Effector memory CD8-positive, alpha-beta T cell (primary cell): ENCODE data around the gene DRAXIN.
A peak's percentile ranks its signal among the peaks of the same experiment; 100 is the strongest.

Source experiments
- ATAC-seq: fragments of 150-1000 bp; cut with Tn5 transposase; replicated peaks from 2 replicates; pipeline ENCODE4 v1.10.0; 2021; ENCODE audit warnings: mild to moderate bottlenecking, moderate library complexity
- DNase-seq, 3 experiments: peaks; one replicate each; pipeline ENCODE4 v3.0.0; 2021
- H3K27ac Mint-ChIP-seq, 2 donors: one replicate each; pipeline ENCODE4 v1.8.0; 2022; ENCODE audit warnings: mild to moderate bottlenecking in 2 of 2, mixed read lengths in 2 of 2, moderate library complexity in 2 of 2
- H3K27me3 Mint-ChIP-seq, 2 donors: one replicate each; pipeline ENCODE4 v1.8.0; 2022; ENCODE audit warnings: mixed read lengths in 2 of 2
- H3K36me3 Mint-ChIP-seq: one replicate; pipeline ENCODE4 v1.8.0; 2022; ENCODE audit warnings: mild to moderate bottlenecking, moderate library complexity, mixed read lengths; ENCODE audit not compliant: insufficient read depth
- H3K4me1 Mint-ChIP-seq, 2 donors: one replicate each; pipeline ENCODE4 v1.8.0; 2022; ENCODE audit warnings: low read depth in 2 of 2, mixed read lengths in 2 of 2
- H3K4me3 Mint-ChIP-seq, 2 donors: one replicate each; pipeline ENCODE4 v1.8.0; 2022; ENCODE audit warnings: mild to moderate bottlenecking in 2 of 2, mixed read lengths in 2 of 2, moderate library complexity in 2 of 2
- H3K9me3 Mint-ChIP-seq, 2 donors: one replicate each; pipeline ENCODE4 v1.8.0; 2022; ENCODE audit warnings: mixed read lengths in 2 of 2

DRAXIN gene

DNA sequence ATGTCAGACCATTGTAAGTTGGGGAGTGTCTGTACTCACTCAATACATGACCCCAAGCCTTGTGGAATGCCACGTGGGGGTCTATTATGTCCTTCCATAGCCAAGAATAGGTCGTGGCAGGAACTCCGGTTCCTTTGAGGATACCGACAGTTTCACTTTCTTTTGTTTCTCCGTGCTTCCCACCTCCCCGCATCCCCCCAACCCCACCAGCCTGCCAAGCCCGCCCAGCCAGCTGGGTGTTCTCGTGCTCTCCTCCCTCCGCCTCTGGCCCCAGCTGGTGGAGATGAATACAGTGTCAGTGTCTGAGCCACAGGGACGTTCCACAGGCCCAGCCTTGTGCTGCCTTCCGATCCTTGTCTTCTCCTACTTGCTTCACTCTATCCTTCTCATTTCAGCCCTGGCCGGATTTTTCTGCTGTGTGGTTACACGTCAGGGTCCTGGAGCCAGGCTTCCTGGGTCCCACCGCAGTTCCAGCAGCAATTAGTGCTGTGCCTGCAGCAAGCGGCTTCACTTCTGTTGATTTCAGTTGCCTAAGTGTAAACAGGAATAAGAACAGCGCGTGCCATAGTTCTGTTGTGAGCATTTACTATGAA lies 40.3 kb downstream of the DRAXIN start:
- no peak for DNase-seq
- H3K9me3 Mint-ChIP-seq, result no peaks in the 10 kb centered on the region
- peak overlapping the region; percentile 84 to 91 for H3K4me3 Mint-ChIP-seq
- H3K4me1 Mint-ChIP-seq, result peaks cover 33% of the 10 kb centered on the region in 2 donors
- H3K36me3 Mint-ChIP-seq, result peaks cover 11% of the 10 kb centered on the region
- H3K27me3 Mint-ChIP-seq, result no peaks in the 10 kb centered on the region
- H3K27ac Mint-ChIP-seq, result peak overlapping the region; percentile 51 to 62
- ATAC-seq, result no peak

DNA sequence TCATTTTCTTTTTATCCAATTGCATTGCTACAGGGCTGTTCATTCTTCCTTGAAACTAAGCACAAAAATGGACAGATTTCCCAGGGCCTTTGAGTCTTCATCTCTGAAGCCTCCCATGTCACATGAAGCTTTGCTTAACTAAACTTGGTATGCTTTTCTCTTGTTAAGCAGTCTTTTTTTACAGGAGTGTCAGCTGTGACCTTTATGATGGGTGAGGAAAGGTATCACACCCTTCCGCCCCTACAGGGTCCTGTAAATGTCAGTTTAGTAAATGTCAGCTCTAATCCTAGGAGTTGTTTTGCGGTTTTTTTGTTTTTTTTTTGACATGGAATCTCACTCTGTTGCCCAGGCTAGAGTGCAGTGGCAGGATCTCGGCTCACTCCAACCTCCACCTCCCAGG lies 41.8 kb downstream of the DRAXIN start:
- Mint-ChIP-seq H3K4me3 (peak overlapping the region in 1 of 2 donors; percentile 25), H3K36me3 (peaks cover 12% of the 10 kb centered on the region), H3K27me3 (no peaks in the 10 kb centered on the region), H3K9me3 (no peaks in the 10 kb centered on the region), H3K4me1 (peaks cover 48% of the 10 kb centered on the region in 2 donors), H3K27ac (no peak overlapping the region)
- DNase-seq (no peak), ATAC-seq (no peak)

DNA sequence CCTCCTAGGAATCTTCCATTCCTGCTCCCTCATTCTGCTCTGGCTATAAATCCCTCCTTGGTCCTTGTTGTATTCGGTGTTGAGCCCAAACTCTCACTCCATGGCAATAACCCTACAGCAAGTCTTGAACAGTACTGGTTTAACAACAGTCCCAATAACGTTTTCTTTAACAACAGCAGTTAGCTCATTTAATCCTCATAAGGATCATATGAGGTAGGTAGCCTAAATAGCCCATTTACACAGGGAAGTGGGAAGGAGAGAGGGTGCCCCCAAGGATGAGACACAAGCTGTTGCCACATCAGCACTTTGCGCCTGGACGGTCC lies 44.0 kb downstream of the DRAXIN start:
- Mint-ChIP-seq H3K36me3 (peaks cover 12% of the 10 kb centered on the region), H3K9me3 (no peaks in the 10 kb centered on the region), H3K27me3 (no peaks in the 10 kb centered on the region), H3K27ac (peak overlapping the region; percentile 95 to 97), H3K4me3 (peak overlapping the region; percentile 97), H3K4me1 (peaks cover 53 to 55% of the 10 kb centered on the region in 2 donors)
- peak; percentile 1 for ATAC-seq
- DNase-seq, result no peak

DNA sequence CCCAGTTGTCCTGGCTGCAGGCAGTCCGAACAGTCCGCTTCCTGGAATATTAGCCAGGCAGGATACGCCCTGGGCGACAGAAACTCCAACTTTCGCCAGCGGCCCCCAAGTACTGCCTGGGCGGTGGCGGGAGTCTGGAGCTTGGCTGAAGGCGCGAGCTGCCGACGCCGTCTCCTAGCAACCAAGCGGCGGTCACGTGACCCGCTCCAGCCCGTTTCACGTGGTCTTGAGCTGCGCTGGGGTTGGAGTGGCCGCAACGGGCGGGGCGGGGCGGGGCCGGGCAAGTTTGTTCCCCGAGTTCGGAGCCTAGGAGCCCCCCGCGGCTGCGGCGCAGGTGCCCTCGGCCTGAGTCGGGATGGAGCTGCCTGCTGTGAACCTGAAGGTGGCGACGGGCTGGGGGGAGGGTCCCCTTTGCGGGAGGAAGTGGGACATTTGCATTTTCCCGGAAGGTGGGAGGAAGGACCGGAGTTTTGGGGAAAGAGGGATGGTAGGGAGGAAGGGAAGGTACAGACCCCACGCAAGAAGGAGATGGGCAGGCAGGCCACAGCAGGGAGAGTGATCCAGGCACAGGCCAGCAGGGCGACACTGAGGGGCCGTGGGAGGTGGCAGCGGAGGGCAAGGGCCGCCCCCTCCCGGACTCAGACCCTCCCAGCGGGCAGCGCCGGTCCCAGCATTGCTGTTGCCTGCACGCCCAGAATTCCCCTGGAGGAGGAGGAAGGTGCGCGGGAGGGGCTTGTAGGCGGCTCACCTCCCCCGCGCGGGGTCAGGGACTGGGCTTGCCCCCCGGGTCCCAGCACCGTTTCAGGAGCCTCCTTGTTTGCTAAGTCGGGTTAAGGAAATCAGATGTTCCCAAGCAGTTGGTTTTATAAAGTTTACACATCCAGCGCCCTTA lies 44.6 kb downstream of the DRAXIN start, which contains the start of gene AGTRAP:
AGTRAP (plus strand) TSS at position 283 of the 892 bp plus-strand sequence; CDS start at position 356, 73 bp downstream.
- Mint-ChIP-seq H3K27me3 (no peaks in the 10 kb centered on the region), H3K4me1 (peaks cover 57 to 60% of the 10 kb centered on the region in 2 donors), H3K9me3 (no peaks in the 10 kb centered on the region), H3K4me3 (peak within 1 kb of the TSS; percentile 97), H3K27ac (peak within 1 kb of the TSS; percentile 95 to 97), H3K36me3 (peaks cover 16% of the 10 kb centered on the region)
- ATAC-seq (peak; percentile 74), DNase-seq (peak; percentile 77 to 83 (median 81))

DNA sequence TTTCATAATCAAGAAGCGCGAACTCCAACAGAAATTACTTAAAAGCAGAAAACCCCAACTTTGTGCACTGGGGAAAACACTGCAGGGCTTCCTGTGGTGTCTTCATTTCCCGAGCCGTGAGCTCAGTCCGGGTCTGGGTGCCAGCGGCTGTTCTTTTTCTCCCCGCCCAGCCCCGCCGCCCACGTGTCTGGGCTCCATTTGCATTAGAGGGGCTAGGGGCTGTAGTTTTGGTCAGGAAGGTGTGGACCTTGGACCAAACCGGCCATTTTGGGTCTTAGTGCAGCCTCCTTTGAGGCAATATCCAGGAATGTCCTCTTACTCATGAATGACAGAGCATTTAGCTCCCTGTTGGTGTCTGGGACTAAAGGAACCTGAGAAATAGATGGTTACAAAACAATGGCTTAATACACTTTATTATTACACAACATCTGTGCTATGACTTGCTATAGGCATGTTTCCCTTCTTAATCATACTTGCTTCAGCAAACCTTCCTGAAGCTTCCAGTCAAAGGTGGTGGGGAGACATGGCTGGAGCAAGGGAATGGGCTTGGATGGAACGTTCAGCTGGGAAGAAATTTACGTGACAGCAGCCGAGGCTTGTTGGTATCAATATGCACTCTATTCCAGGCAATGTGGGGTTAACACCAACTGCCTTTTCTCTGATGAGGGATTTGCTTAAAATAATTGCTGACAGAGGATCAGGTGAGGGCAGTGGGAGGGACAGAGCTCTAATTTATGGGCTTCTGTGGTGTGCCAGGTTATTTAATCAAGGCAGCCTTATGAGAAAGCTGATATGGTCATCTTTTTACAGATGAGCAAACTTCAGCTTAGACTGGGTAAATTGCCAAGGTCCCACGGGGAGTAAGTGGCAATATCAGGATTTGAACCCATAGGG lies 45.5 kb downstream of the DRAXIN start:
- H3K9me3 Mint-ChIP-seq, result no peaks in the 10 kb centered on the region
- peak overlapping the region; percentile 97 for H3K4me3 Mint-ChIP-seq
- DNase-seq, result peak in 2 of 3 experiments; percentile 27 to 35
- H3K27ac Mint-ChIP-seq, result peak overlapping the region; percentile 95 to 97
- peak; percentile 69 for ATAC-seq
- H3K4me1 Mint-ChIP-seq, result peaks cover 60 to 62% of the 10 kb centered on the region in 2 donors
- no peaks in the 10 kb centered on the region for H3K27me3 Mint-ChIP-seq
- H3K36me3 Mint-ChIP-seq, result peaks cover 14% of the 10 kb centered on the region

DNA sequence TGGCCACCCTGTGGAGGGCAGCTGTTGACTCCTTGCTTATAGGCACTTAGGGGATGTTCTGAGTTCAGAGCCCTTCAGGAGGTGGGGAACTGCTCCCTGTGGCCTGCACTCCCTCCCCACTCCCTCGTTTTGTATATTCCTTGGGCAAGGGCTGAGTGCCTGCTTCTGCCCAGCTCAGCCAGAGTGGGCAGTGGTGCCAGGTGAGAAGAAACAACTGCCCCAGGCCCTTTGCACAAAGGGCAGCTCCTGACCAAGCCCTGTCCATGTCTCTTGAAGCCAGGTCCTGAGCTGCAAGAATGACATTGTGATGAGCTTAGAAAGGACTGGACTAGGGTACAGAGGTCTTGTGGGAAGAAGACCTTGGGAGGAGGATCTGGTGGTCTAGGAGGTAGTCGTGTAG lies 46.6 kb downstream of the DRAXIN start:
- peak overlapping the region; percentile 97 for H3K4me3 Mint-ChIP-seq
- peaks cover 69 to 70% of the 10 kb centered on the region in 2 donors for H3K4me1 Mint-ChIP-seq
- ATAC-seq, result no peak
- H3K27me3 Mint-ChIP-seq, result no peaks in the 10 kb centered on the region
- H3K36me3 Mint-ChIP-seq, result peaks cover 16% of the 10 kb centered on the region
- H3K27ac Mint-ChIP-seq, result peak overlapping the region in 1 of 2 donors; percentile 16
- H3K9me3 Mint-ChIP-seq, result no peaks in the 10 kb centered on the region
- no peak for DNase-seq

DNA sequence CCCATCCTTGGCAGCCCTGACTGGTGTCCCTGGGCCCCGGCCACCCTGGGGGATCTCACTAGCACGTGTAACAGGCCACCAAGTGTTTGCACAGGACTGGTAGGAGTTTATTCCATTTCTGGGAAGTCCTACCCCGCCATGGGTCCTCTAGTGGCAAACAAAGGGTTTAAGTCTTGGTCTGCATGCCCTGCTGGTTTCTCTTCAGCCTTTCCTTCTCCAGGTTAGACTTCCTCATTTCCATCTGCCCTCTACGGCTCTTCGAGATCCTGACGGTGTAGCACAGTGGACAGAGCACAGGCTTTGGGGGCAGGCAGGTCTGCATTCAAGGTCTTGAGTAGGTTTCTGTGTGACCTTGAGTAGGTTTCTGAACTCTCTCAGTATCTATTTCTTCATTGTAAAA lies 47.3 kb downstream of the DRAXIN start:
- no peaks in the 10 kb centered on the region for H3K9me3 Mint-ChIP-seq
- peak overlapping the region in 1 of 2 donors; percentile 21 for H3K4me3 Mint-ChIP-seq
- peaks cover 16% of the 10 kb centered on the region for H3K36me3 Mint-ChIP-seq
- DNase-seq (no peak), ATAC-seq (no peak)
- H3K4me1 Mint-ChIP-seq, result peaks cover 69 to 70% of the 10 kb centered on the region in 2 donors
- H3K27me3 Mint-ChIP-seq, result no peaks in the 10 kb centered on the region
- peak overlapping the region; percentile 32 to 72 for H3K27ac Mint-ChIP-seq

DNA sequence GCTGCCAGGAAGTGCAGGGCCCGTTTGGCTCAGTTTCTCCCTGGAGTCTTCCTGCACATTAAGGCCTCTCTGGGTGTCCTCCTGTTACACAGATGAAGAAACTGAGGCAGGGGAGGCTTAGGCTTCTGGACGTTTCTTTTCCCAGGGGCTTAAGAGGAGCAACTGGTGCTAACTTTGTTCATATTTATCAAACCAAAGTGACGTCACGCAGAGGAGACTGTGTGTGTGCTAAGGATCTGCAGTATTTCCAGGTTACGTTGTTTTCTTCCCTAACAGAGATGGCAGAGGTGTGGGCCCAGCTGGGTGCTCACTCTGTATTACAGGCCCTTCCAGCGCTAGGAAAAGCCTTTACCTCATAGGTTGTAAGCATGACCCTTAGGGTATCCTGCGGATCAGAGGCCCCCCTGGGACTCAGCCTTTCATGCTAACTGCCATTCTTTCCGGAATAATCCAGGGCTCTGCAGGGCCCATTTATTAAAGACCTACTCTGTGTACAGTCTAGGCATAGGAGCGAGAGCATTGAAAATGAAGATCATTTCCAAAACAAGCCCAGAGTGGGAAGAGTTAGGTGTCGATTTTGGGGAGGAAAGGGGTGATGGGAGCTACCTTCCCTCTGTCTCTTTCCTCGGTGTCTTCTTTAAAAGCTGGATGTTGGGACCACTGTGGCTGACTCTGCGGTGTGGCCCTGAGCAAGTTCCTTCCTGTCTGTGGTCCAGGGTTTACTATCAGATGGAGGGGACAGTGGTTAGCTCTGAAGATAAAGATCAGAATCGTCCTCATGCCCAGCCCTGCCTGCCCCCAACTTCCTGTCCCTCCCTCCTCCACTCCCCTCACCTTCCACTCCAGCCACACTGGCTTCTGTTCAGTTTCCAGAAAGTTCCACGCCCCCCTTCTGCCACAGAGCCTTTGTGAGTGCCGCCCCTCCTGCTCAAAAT lies 49.0 kb downstream of the DRAXIN start:
- Mint-ChIP-seq H3K4me1 (peaks cover 69 to 70% of the 10 kb centered on the region in 2 donors), H3K9me3 (no peaks in the 10 kb centered on the region), H3K27ac (peak overlapping the region; percentile 81 to 92), H3K4me3 (peak overlapping the region; percentile 78 to 85), H3K27me3 (no peaks in the 10 kb centered on the region), H3K36me3 (peaks cover 16% of the 10 kb centered on the region)
- peak in 2 of 3 experiments; percentile 23 to 32 for DNase-seq
- ATAC-seq, result peak; percentile 61

DNA sequence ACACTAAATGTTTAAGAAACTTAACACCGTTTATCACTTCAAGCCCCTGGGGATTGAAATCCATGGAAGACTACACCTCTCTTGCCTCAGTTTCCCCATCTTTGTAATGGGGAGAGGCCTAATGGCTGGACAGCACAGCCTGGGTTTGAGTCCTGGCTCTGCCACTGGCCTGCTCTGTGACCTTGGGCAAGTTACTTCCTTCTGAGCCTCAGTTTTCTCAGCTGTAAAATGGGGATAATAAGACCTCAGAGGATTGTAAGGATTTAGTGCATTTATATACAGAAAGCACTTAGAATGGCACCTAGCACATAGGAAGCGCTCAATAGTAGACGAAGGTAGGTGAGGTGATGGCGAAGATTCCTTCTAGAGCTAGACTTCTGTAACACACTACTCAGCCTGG lies 50.0 kb downstream of the DRAXIN start:
- no peak for DNase-seq
- H3K4me1 Mint-ChIP-seq, result peaks cover 66 to 69% of the 10 kb centered on the region in 2 donors
- H3K36me3 Mint-ChIP-seq, result peaks cover 11% of the 10 kb centered on the region
- no peak for ATAC-seq
- no peaks in the 10 kb centered on the region for H3K27me3 Mint-ChIP-seq
- no peaks in the 10 kb centered on the region for H3K9me3 Mint-ChIP-seq
- peak overlapping the region; percentile 78 to 85 for H3K4me3 Mint-ChIP-seq
- H3K27ac Mint-ChIP-seq, result peak overlapping the region; percentile 81 to 92

DNA sequence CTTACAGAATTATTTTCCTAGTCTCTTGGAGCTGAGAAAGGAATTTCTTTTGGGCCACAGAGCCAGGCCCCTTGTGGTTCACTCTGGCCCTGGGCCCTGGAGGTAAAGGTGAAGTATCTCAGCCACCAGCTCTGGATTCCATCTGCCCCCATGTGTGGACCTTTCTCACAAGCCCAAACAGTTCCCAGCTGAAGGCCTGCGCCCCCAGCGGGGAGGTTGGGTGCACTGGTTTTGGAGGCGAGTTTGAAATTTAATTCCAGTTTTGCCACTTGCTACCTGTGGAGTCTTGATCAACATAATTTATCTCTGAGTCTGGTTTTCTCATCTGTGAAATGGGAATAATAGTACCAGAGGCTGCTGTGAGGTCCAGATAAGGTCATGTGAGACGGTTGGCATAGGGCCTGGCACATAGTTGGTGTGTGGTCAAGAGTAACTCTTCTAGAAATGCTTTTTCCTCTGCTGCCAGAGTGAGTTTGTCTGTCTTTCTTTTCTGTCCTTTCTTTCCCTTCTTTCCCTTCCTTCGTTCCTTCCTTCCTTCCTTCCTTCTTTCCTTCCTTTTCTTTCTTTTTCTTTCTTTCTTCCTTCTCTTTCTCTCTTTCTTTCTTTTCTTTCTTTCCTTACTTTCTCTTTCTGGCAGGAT lies 50.5 kb downstream of the DRAXIN start:
- ATAC-seq (no peak), DNase-seq (no peak)
- peaks cover 65 to 72% of the 10 kb centered on the region in 2 donors for H3K4me1 Mint-ChIP-seq
- peak overlapping the region in 1 of 2 donors; percentile 92 for H3K27ac Mint-ChIP-seq
- peaks cover 14% of the 10 kb centered on the region for H3K36me3 Mint-ChIP-seq
- H3K4me3 Mint-ChIP-seq, result peak overlapping the region; percentile 78 to 85
- H3K27me3 Mint-ChIP-seq, result no peaks in the 10 kb centered on the region
- no peaks in the 10 kb centered on the region for H3K9me3 Mint-ChIP-seq

DNA sequence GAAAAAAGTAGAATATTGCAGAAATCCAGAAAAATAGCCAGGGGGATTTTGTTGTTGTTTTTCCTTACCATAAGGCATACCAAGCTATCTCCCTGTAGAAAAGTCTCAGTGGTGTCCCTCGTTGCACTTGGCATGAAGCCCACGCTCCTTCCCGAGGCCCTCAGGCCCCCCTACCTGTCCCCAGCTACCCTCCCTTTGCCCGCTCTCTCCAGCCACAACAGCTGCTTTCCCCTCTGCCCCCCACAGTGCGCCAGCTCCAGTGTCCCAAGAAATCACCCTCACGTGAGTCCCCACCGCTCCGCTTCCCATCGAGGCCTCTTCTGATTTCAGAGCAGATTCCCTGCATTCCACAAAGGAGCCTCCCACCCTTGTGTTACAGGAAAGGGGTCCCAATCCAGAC lies 52.8 kb downstream of the DRAXIN start:
- DNase-seq, result no peak
- ATAC-seq, result no peak
- H3K27ac Mint-ChIP-seq, result no peak overlapping the region
- peaks cover 15% of the 10 kb centered on the region for H3K36me3 Mint-ChIP-seq
- H3K4me3 Mint-ChIP-seq, result no peak overlapping the region
- no peaks in the 10 kb centered on the region for H3K27me3 Mint-ChIP-seq
- H3K4me1 Mint-ChIP-seq, result peaks cover 53 to 59% of the 10 kb centered on the region in 2 donors
- H3K9me3 Mint-ChIP-seq, result no peaks in the 10 kb centered on the region

DNA sequence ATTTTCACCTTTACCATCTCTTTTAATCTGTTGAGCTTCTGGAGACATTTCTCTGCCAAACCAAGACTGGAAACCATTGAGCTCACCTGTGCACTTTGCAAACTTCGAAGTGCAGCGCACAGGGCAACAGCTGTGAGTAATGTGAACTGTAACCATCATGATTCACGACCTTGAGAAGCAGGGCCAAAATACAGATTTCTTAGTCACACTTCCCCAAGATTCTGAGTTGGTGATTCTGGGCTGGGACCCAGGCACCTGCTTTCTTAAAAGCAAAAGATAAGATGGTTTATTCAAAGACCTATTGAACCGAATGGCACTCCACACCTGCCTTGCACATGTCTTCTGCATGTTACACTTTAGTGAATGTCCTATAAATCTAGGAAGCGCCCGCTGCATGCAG lies 54.6 kb downstream of the DRAXIN start:
- no peak overlapping the region for H3K4me3 Mint-ChIP-seq
- H3K36me3 Mint-ChIP-seq, result peaks cover 11% of the 10 kb centered on the region
- no peak for ATAC-seq
- no peaks in the 10 kb centered on the region for H3K27me3 Mint-ChIP-seq
- no peaks in the 10 kb centered on the region for H3K9me3 Mint-ChIP-seq
- no peak for DNase-seq
- H3K27ac Mint-ChIP-seq, result peak overlapping the region; percentile 54 to 75
- H3K4me1 Mint-ChIP-seq, result peaks cover 38 to 44% of the 10 kb centered on the region in 2 donors
